Transverse colon (tissue), 3 donors: ENCODE results near the gene PPP1CA.

Source experiments
- CTCF ChIP-seq, 5 experiments: fragments of 200-600 bp in 3 of 5; fragments of 450-650 bp in 2 of 5; sonication (generic) in 3 of 5; IDR thresholded peaks; 1 replicate in 2 of 5; 2 replicates in 3 of 5; pipeline ENCODE4 v1.5.1; 2016 to 2017; ENCODE audit warnings: antibody characterized with exemption in 5 of 5, inconsistent platforms in 3 of 5, mild to moderate bottlenecking in 2 of 5, moderate library complexity in 1 of 5
- POLR2A ChIP-seq: fragments of 450-650 bp; IDR thresholded peaks from one replicate; pipeline ENCODE4 v1.6.1; 2016; ENCODE audit warnings: antibody characterized with exemption, mild to moderate bottlenecking, moderate library complexity

GRCh38 chr11:67405196-67405567, 3.5 kb upstream of the PPP1CA start:
- TF ChIP-seq CTCF (IDR thresholded peaks at IDR 0.05), result no peak
- TF ChIP-seq POLR2A, result no peak
